Motor neuron (in vitro differentiated cells): Measurements from ENCODE around the gene ERVMER34-1. TPM values are rescaled to one million over a fixed set of nuclear protein-coding genes. Genes with fewer than 3 reads are reported as not detected.

Experiments used
- total RNA-seq, 8 experiments: library from RNA; unstranded; fragments of 300-600 nt; gene quantifications; 2 replicates each; pipeline versions ENCODE4 v1.2.3 to v1.2.4, GENCODE V29; 2022

Gene ERVMER34-1
- total RNA-seq, 8 experiments from 2014 or later: 0.05 to 0.66 (median 0.28) TPM; not detected in 1

Other genes with a start within 250 kb of the ERVMER34-1 start
- gene USP46, start 92.1 kb downstream of the ERVMER34-1 start, total RNA-seq: 10 to 100 TPM in 6 of 8 experiments, 1 to 10 TPM in 2; 9.2 to 20.7 (median 13.0) TPM
- 10 to 100 TPM in 2 of 8 experiments, 1 to 10 TPM in 5, under 1 TPM in 1; 0.41 to 17.7 (median 2.5) TPM for gene RASL11B, start 110.9 kb upstream of the ERVMER34-1 start, total RNA-seq